T-cell (primary cell): ENCODE results near the gene SLC29A3. TPM values are rescaled to one million over a fixed set of nuclear protein-coding genes. Genes with fewer than 3 reads are reported as not detected.
"Not testable (repeated sequence)": the region's sequence is repeated elsewhere in the genome, so short reads cannot be mapped to it uniquely, and the experiment has no call there.

Source experiments
- ATAC-seq, 4 experiments: fragments of 200-7000 bp in 3 of 4; fragments of 150-1000 bp in 1 of 4; cut with Tn5 transposase; replicated peaks in 1 of 4; 1 replicate in 3 of 4; 2 replicates in 1 of 4; pipeline ENCODE4 v1.10.0; 2021; ENCODE audit warnings: moderate library complexity in 3 of 4, mild to moderate bottlenecking in 2 of 4, moderate number of reproducible peaks in 1 of 4
- CTCF ChIA-PET, 2 donors: fragments of 300-600 bp; sonication (Branson Sonifier 250); formaldehyde crosslinking; loops; one replicate each; lab custom pipeline; 2022; ENCODE audit warnings: antibody characterized with exemption in 2 of 2; lab: Charles Lee
- POLR2A ChIA-PET, 2 donors: fragments of 300-600 bp; sonication (Branson Sonifier 250); formaldehyde crosslinking; loops; one replicate each; lab custom pipeline; 2022; ENCODE audit warnings: antibody characterized with exemption in 2 of 2; lab: Charles Lee
- DNase-seq, 35 experiments: peaks; one replicate each; pipeline versions ENCODE4 v3.0.0 to v3.0.0-alpha.2; 2013 to 2023
- H3K27ac ChIP-seq: one replicate; pipeline ENCODE4 v1.5.1; 2013; ENCODE audit warnings: low read length
- H3K27me3 ChIP-seq, 2 experiments: replicated peaks in 1 of 2; 1 replicate in 1 of 2; 2 replicates in 1 of 2; pipeline versions ENCODE4 v1.6.1 to v1.7.0; 2013; ENCODE audit warnings: low read length in 1 of 2, mixed read lengths in 1 of 2; ENCODE audit not compliant: control insufficient read depth in 2 of 2, insufficient read depth in 2 of 2; ENCODE audit errors: extremely low read depth in 1 of 2
- H3K36me3 ChIP-seq, 2 donors: 1 replicate in 1 of 2; 2 replicates in 1 of 2; pipeline versions ENCODE4 v1.6.1 to v1.7.0; 2013; ENCODE audit warnings: low read length in 1 of 2; ENCODE audit not compliant: control insufficient read depth in 2 of 2, insufficient read depth in 1 of 2; ENCODE audit errors: extremely low read depth in 1 of 2
- H3K4me1 ChIP-seq, 2 experiments: 1 replicate in 1 of 2; 2 replicates in 1 of 2; pipeline versions ENCODE4 v1.6.1 to v1.7.0; 2013; ENCODE audit warnings: low read length in 2 of 2, mixed read lengths in 1 of 2; ENCODE audit not compliant: insufficient read depth in 2 of 2, control insufficient read depth in 1 of 2; ENCODE audit errors: extremely low read depth in 1 of 2
- H3K4me3 ChIP-seq, 2 donors: 1 replicate in 1 of 2; 2 replicates in 1 of 2; pipeline versions ENCODE4 v1.5.1 to v1.7.0; 2013; ENCODE audit warnings: mild to moderate bottlenecking in 2 of 2, low read length in 1 of 2, moderate library complexity in 1 of 2; ENCODE audit not compliant: control insufficient read depth in 1 of 2; ENCODE audit errors: extremely low read depth in 1 of 2
- H3K9me3 ChIP-seq: 2 replicates; pipeline ENCODE4 v1.7.0; 2013
- H3K27ac Mint-ChIP-seq, 2 donors: one replicate each; pipeline ENCODE4 v1.8.0; 2020 to 2021; ENCODE audit warnings: mild to moderate bottlenecking in 2 of 2, mixed read lengths in 2 of 2
- H3K27me3 Mint-ChIP-seq, 2 donors: one replicate each; pipeline ENCODE4 v1.8.0; 2021 to 2022; ENCODE audit warnings: mixed read lengths in 2 of 2
- H3K36me3 Mint-ChIP-seq: one replicate; pipeline ENCODE4 v1.8.0; 2021; ENCODE audit warnings: mixed read lengths
- H3K4me1 Mint-ChIP-seq, 3 donors: one replicate each; pipeline ENCODE4 v1.8.0; 2020 to 2022; ENCODE audit warnings: mixed read lengths in 3 of 3, mild to moderate bottlenecking in 1 of 3
- H3K4me3 Mint-ChIP-seq, 3 donors: one replicate each; pipeline ENCODE4 v1.8.0; 2020 to 2022; ENCODE audit warnings: mild to moderate bottlenecking in 3 of 3, mixed read lengths in 3 of 3, moderate library complexity in 3 of 3
- H3K9me3 Mint-ChIP-seq, 3 donors: one replicate each; pipeline ENCODE4 v1.8.0; 2020 to 2022; ENCODE audit warnings: mixed read lengths in 3 of 3
- WGBS: methylation state at CpG from one replicate; pipeline ENCODE4 v1.1.5; 2013; ENCODE audit warnings: missing lambda C conversion rate; ENCODE audit not compliant: insufficient coverage; 5-methylcytosine and 5-hydroxymethylcytosine counted together
- total RNA-seq, 35 experiments: library from RNA in 6 of 35; stranded (reverse) in 6 of 35; fragments of 120-200 nt in 1 of 35; gene quantifications; one replicate each; pipeline versions ENCODE4 v1.2.1 to v1.2.4 and lab custom pipeline; 2013 to 2026

Gene SLC29A3
- total RNA-seq, 5 donors from 2014 or later (not counting 1 experiment from before 2014, with no cell fraction given): 3.3 to 8.8 (median 6.5) TPM

DNA sequence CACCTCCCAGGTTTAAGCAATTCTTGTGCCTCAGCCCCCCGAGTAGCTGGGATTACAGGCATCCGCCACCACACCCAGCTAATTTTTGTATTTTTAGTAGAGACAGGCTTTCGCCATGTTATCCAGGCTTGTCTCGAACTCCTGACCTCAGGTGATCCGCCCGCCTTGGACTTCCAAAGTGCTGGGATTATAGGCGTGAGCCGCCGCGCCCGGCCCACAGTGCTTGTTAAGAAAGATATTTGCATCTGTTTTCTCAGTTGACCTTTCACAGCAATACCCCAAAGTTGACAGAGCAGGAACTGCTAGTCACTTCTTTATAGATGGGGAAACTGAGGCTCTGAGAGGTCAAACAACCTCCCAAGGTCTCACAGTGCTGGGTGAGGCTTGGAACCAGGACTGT lies 46.1 kb upstream of the SLC29A3 start:
- WGBS: no CpG with 5 or more reads among the region's 11 CpGs
- CTCF ChIA-PET, ATAC-seq: not testable (repeated sequence)

DNA sequence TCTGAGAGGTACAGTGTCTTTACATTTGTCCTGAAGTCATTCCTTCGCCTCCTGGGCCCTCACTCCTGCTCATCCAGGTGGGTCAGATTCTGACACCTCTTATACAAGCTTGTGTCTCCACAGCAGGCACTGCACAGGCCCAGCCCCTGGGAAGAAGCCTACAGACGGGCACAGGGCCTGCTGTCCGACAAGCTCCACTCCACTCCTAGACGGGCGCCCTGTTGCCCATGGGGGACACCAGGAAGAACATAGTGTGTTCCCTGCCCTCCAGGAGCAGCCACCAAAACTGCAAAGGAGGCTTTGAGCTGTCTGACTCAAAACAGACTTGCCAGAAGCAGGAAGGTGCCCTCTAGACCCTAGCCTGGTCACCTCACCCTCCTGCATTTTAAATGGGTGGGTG lies 45.6 kb upstream of the SLC29A3 start:
- POLR2A ChIA-PET: no interaction called here
- 77% methylated on average over 5 of the region's 5 CpGs for WGBS
- DNase-seq (no peak), ATAC-seq (no peak)
- H3K4me1 ChIP-seq: peaks cover 0 to 3% of the 10 kb centered on the region in 2 experiments
- H3K27ac Mint-ChIP-seq: no peak overlapping the region
- no peaks in the 10 kb centered on the region for H3K9me3 ChIP-seq
- H3K4me1 Mint-ChIP-seq: peaks cover 0 to 11% (median 4%) of the 10 kb centered on the region in 3 donors
- no peak overlapping the region for H3K4me3 Mint-ChIP-seq
- no peak overlapping the region for H3K4me3 ChIP-seq
- CTCF ChIA-PET: no interaction called here
- no peaks in the 10 kb centered on the region for H3K9me3 Mint-ChIP-seq
- no peaks in the 10 kb centered on the region for H3K36me3 Mint-ChIP-seq
- no peak overlapping the region for H3K27ac ChIP-seq
- no peaks in the 10 kb centered on the region for H3K36me3 ChIP-seq
- no peaks in the 10 kb centered on the region for H3K27me3 Mint-ChIP-seq
- peaks cover 0 to 6% of the 10 kb centered on the region in 2 experiments for H3K27me3 ChIP-seq

More for the DNA sequence above, 46.1 kb upstream of the SLC29A3 start:
- H3K27ac ChIP-seq, DNase-seq, H3K9me3 ChIP-seq, H3K4me3 Mint-ChIP-seq, H3K27me3 ChIP-seq, H3K9me3 Mint-ChIP-seq, H3K4me3 ChIP-seq, POLR2A ChIA-PET, H3K4me1 ChIP-seq, H3K27ac Mint-ChIP-seq, H3K27me3 Mint-ChIP-seq, H3K36me3 ChIP-seq, H3K36me3 Mint-ChIP-seq: not testable (repeated sequence)
- H3K4me1 Mint-ChIP-seq: peaks cover 0 to 11% (median 4%) of the 10 kb centered on the region in 3 donors

DNA sequence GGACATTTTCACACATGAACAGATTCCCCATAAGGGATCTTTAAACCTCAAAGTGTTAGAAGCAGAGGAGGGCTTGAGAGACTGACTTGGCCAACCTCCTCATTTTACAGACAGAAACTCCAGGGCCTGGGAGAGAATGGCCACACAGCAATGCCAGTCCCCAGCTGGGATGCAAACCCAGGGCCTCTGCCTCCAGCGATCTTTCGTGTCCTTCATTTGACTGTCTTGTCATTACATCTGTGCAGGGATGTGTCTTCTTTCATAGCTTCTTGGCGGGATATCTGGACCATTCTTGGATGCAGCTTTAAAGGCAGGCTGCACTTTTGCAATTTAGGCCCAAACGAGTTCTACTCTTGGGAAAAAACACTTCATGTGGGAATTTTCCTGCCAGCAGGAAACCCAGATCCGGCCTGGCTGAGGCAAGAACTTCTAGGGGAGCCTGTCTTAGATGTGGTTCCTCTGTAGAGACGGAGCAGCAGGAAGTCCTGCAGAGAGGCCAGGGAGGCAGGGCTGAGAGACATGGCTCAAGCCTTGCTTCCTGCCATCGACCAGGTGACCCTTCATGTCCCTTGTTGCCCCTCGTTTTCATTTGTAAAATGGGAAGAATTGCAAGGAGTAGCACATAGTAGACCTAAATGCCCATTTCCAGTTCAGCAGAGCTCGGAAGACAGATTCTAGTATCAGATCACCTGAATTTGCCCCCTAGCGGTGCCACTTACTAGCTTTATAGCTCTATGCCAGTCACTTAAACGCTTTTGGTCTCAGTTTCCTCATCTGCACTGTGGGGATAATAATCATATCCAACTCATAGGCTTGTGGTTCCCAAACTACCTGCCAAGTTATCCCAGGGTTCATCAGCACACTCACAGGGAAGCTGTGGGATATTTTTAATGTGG lies 43.9 kb upstream of the SLC29A3 start:
- H3K27me3 ChIP-seq: peaks cover 0 to 3% of the 10 kb centered on the region in 2 experiments
- H3K4me3 ChIP-seq: no peak overlapping the region
- no peak overlapping the region for H3K27ac ChIP-seq
- no peaks in the 10 kb centered on the region for H3K36me3 ChIP-seq
- Mint-ChIP-seq H3K4me3 (no peak overlapping the region), H3K27me3 (no peaks in the 10 kb centered on the region), H3K4me1 (peaks cover 0 to 9% (median 4%) of the 10 kb centered on the region in 3 donors), H3K27ac (no peak overlapping the region), H3K36me3 (no peaks in the 10 kb centered on the region), H3K9me3 (no peaks in the 10 kb centered on the region)
- DNase-seq: no peak
- CTCF ChIA-PET: interaction anchor here in 1 of 2 donors (0.9 kb wide), 1 partner anchor 9 kb away, joined by 3 read pairs; no protein-coding TSS in a partner anchor
- no peaks in the 10 kb centered on the region for H3K9me3 ChIP-seq
- H3K4me1 ChIP-seq: peaks cover 0 to 3% of the 10 kb centered on the region in 2 experiments
- POLR2A ChIA-PET: interaction anchor here in 1 of 2 donors (1.0 kb wide), 1 partner anchor 41 kb away, joined by 3 read pairs; no protein-coding TSS in a partner anchor
- WGBS: 41% methylated on average over 6 of the region's 11 CpGs
- ATAC-seq: no peak

DNA sequence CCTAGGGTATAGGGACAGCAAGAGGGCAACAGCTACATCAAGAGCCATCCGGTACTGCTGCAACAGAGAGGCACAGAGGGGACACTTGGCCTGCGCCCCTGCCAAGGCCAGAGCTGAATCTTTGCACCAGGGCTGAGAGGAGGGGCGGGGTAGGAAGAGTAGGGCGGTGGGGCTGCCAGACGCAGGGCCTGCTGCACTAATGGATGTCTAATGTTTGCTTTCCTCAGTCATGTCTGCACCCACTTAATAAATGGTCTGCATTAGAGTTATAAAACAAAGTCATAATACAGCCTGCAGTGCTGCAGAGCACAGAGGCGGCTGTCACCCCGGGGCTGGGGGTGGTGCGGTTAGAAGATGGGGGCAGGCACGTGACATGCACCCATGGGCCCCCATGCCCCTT lies 42.2 kb upstream of the SLC29A3 start:
- H3K27me3 Mint-ChIP-seq: peaks cover 0 to 1% of the 10 kb centered on the region in 2 donors
- no peaks in the 10 kb centered on the region for H3K36me3 Mint-ChIP-seq
- 78% methylated on average over 5 of the region's 9 CpGs for WGBS
- H3K27ac Mint-ChIP-seq: no peak overlapping the region
- POLR2A ChIA-PET: no interaction called here
- H3K9me3 ChIP-seq: no peaks in the 10 kb centered on the region
- H3K27ac ChIP-seq: no peak overlapping the region
- ATAC-seq (no peak), DNase-seq (no peak)
- H3K4me1 Mint-ChIP-seq: peaks cover 0 to 4% (median 0%) of the 10 kb centered on the region in 3 donors
- H3K36me3 ChIP-seq: no peaks in the 10 kb centered on the region
- no peaks in the 10 kb centered on the region for H3K9me3 Mint-ChIP-seq
- H3K4me3 ChIP-seq: no peak overlapping the region
- H3K27me3 ChIP-seq: peaks cover 0 to 3% of the 10 kb centered on the region in 2 experiments
- CTCF ChIA-PET: no interaction called here
- H3K4me3 Mint-ChIP-seq: no peak overlapping the region
- H3K4me1 ChIP-seq: peaks cover 0 to 3% of the 10 kb centered on the region in 2 experiments

DNA sequence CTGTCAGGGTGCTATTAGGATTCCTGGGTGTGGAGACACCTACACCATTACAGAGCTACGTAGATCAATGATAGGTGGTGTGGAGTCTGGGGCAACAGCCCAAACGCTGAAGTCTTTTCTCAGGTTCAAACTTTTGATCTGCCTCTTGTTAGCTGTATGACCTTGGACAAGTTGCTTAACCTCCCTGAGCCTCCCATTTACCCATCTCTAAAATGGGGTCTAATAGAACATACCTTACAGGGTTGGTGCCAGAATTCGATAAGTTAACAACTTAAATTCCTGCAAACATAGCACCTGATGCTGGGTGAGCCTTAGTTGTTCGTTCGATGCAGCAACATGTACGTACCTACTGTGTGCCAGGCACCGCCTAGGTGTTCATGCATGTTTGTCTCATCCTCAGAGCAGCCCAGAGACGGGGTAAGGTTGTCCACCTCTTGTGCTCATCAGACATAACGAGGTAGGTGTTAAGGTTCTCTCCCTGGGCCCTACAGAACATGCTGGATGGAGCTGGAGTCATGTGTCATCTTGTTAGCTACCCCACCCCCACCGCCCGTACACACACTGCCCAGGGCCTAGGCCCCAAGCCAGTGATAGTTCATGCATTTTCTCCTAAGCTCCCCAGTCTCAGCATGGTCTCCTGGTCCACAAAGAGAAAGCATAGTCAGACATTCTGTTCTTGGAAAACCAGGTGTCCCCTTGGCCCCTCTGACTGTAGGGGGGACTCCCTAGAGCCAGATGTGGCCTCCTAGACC lies 41.0 kb upstream of the SLC29A3 start:
- H3K4me1 Mint-ChIP-seq: peaks cover 0 to 4% (median 0%) of the 10 kb centered on the region in 3 donors

More for the DNA sequence above, 41.0 kb upstream of the SLC29A3 start:
- no peak for DNase-seq
- 82% methylated on average over 6 of the region's 11 CpGs for WGBS
- Histone ChIP-seq H3K36me3 (no peaks in the 10 kb centered on the region), H3K27ac (no peak overlapping the region), H3K9me3 (no peaks in the 10 kb centered on the region), H3K27me3 (peaks cover 0 to 3% of the 10 kb centered on the region in 2 experiments), H3K4me3 (no peak overlapping the region), H3K4me1 (peaks cover 0 to 3% of the 10 kb centered on the region in 2 experiments)
- Mint-ChIP-seq H3K4me3 (no peak overlapping the region), H3K9me3 (no peaks in the 10 kb centered on the region), H3K27ac (no peak overlapping the region), H3K36me3 (no peaks in the 10 kb centered on the region), H3K27me3 (peaks cover 0 to 1% of the 10 kb centered on the region in 2 donors)
- ChIA-PET POLR2A (no interaction called here), CTCF (interaction anchor here in 1 of 2 donors (0.6 kb wide), 2 partner anchors 333 to 370 kb away, joined by 4 to 9 read pairs; no protein-coding TSS in a partner anchor)
- no peak for ATAC-seq
